LNCaP clone FGC (cell line): ENCODE results near the gene OR1F1.

Experiments used
- DNase-seq: peaks from one replicate; pipeline ENCODE4 v3.0.0-alpha.2; 2011; ENCODE audit warnings: low read depth
- H3K4me3 ChIP-seq: 2 replicates; pipeline ENCODE4 v1.5.1; 2011; ENCODE audit warnings: mild to moderate bottlenecking, low read depth, low read length, control low read depth
- CTCF ChIP-seq: IDR thresholded peaks from 2 replicates; pipeline ENCODE4 v1.5.1; 2012; ENCODE audit warnings: mild to moderate bottlenecking; ENCODE audit not compliant: control insufficient read depth, insufficient read depth; ENCODE audit errors: extremely low read depth

The OR1F1 gene

GRCh38 chr16:3220839-3221238 lies 32.8 kb downstream of the OR1F1 start:
- DNase-seq, result no peak
- no peak overlapping the region for H3K4me3 ChIP-seq
- TF ChIP-seq CTCF, result no peak

DNA sequence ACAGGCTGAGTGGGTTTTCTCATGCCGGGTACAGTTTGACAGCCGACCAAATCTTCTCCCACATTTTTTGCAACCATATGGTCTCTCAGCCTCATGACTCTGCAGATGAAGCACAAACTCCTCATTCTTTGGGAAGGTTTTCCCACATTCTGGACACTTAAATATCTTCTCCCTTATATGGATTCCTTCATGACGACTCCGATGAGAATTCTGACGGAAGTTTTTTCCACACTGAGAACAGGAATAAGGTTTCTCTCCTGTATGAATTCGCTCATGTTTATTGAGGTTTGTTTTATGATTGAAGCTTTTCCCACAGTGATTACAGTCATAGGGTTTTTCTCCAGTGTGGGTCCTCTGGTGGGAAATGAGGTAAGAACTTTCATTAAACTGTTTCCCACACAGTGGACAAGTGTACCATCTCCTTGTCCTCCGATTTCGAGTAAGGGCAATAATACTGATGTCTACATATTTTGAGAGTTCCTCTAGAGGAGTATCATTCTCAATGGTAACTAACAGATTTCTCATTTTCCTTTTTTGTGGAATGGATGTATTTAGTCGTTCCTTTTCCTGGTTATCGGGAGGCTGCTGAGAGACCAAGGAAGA lies 36.0 kb downstream of the OR1F1 start:
- no peak overlapping the region for H3K4me3 ChIP-seq
- no peak for TF ChIP-seq CTCF
- no peak for DNase-seq

DNA sequence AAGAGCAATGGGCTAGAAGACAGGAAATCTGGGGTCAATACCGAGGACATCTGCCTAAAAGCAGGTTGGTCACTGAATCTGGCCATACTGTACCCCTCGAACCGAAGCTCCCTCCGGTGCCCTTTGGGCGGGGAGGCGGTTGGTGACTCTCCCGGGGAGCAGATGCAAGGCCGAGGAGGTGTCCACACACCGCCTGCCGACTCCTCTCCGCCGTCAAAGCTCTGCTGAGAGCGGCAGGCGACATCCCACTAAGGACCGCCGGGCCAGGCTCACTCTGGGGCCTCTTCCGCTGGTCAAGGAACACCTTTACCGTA lies 46.5 kb downstream of the OR1F1 start:
- TF ChIP-seq CTCF, result no peak
- peak overlapping the region; percentile 98 for H3K4me3 ChIP-seq
- no peak for DNase-seq

- peak within 1 kb of the TSS; percentile 98 for H3K4me3 ChIP-seq
- peak; percentile 90 for DNase-seq
- TF ChIP-seq CTCF, result no peak
Measured at GRCh38 chr16:3234857-3235561, 47.0 kb downstream of the OR1F1 start, which contains the start of gene ZNF200. Gene ZNF200 (minus strand): TSS chr16:3235158. CDS start chr16:3233755, 1,403 bp downstream.

- TF ChIP-seq CTCF, result no peak
- no peak overlapping the region for H3K4me3 ChIP-seq
- peak; percentile 45 for DNase-seq
Measured at GRCh38 chr16:3235856-3236669, 48.1 kb downstream of the OR1F1 start.

- TF ChIP-seq CTCF, result no peak
- H3K4me3 ChIP-seq, result no peak overlapping the region
- no peak for DNase-seq
Measured at GRCh38 chr16:3241761-3242160, 53.8 kb downstream of the OR1F1 start.
